Erythroblast (primary cell): Measurements from ENCODE around the gene KCNG4.

Experiments
- GATA1 ChIP-seq: IDR thresholded peaks from 2 replicates; pipeline ENCODE4 v1.6.1; 2011; ENCODE audit warnings: low read depth, mild to moderate bottlenecking, control low read depth, low read length, moderate library complexity
- POLR2A ChIP-seq: IDR thresholded peaks from 2 replicates; pipeline ENCODE4 v1.6.1; 2011; ENCODE audit warnings: mild to moderate bottlenecking, low read length

DNA sequence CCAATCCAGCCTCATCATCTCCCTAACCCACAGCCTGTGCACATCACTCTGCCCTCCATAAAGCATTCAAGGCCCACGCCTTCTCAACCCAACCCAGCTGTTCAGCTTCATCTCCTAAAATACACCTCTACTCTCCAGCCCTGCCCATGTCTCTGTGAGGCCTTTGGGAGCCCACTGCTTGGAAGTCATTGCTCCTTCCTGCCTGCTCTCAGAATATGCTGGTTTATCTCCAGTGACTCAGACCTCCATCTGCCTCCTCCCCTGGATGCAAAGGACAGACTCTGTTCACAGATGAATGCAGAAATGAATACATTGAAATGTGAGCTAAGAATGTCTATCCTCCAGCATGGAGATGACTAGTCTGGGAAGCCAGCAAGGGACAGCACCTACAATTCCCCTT is 19.0 kb downstream of the KCNG4 start:
- TF ChIP-seq POLR2A, result no peak
- TF ChIP-seq GATA1, result no peak
